HEK293 (cell line): ENCODE results near the gene CYP24A1.

Experiments
- CTCF ChIA-PET: fragments of 350-600 bp; formaldehyde crosslinking; extraction: SDS; loops from one replicate; lab custom pipeline; 2021; ENCODE audit warnings: antibody characterized with exemption; lab: Yijun Ruan, JAX
- POLR2A ChIA-PET: fragments of 300-600 bp; formaldehyde crosslinking; extraction: SDS; loops from one replicate; lab custom pipeline; 2020; ENCODE audit warnings: antibody characterized with exemption, inconsistent platforms; lab: Yijun Ruan, JAX
- H3K27ac ChIP-seq: fragments of 200-500 bp; sonication (Bioruptor generic); 2 replicates; pipeline ENCODE4 v1.5.1; 2014; ENCODE audit warnings: low read depth, low read length, control low read depth, inconsistent platforms; ENCODE audit errors: extremely low read depth
- H3K36me3 ChIP-seq, 2 experiments: fragments of 200-500 bp in 1 of 2; sonication (Bioruptor generic) in 1 of 2; 1 replicate in 1 of 2; 2 replicates in 1 of 2; pipeline ENCODE4 v1.5.1; 2014 to 2017; ENCODE audit warnings: inconsistent platforms in 2 of 2, low read length in 2 of 2; ENCODE audit not compliant: control insufficient read depth in 2 of 2, insufficient read depth in 1 of 2
- H3K4me1 ChIP-seq: fragments of 200-500 bp; sonication (Bioruptor generic); 2 replicates; pipeline ENCODE4 v1.5.1; 2014; ENCODE audit warnings: mild to moderate bottlenecking, low read length, inconsistent platforms; ENCODE audit not compliant: control insufficient read depth, insufficient read depth
- H3K4me3 ChIP-seq: 2 replicates; pipeline ENCODE4 v1.5.1; 2011; ENCODE audit warnings: low read depth, mild to moderate bottlenecking, control low read depth, low read length, moderate library complexity
- H3K9me3 ChIP-seq: fragments of 200-500 bp; sonication (Bioruptor generic); 2 replicates; pipeline ENCODE4 v1.5.1; 2014; ENCODE audit warnings: low read depth, low read length, inconsistent platforms; ENCODE audit not compliant: control insufficient read depth, insufficient read depth
- GFI1B ChIP-seq: fragments of 450-650 bp; formaldehyde crosslinking; IDR thresholded peaks from 2 replicates; pipeline ENCODE4 v1.5.1; 2016; ENCODE audit warnings: missing biosample characterization, missing genetic modification characterization
- MEIS1 ChIP-seq: sonication (generic); formaldehyde crosslinking; IDR thresholded peaks from 2 replicates; pipeline ENCODE4 v1.8.1; 2022; ENCODE audit warnings: missing genetic modification reagents, mild to moderate bottlenecking, borderline replicate concordance
- SP3 ChIP-seq: fragments of 450-650 bp; formaldehyde crosslinking; IDR thresholded peaks from 2 replicates; pipeline ENCODE4 v1.5.1; 2016; ENCODE audit warnings: missing biosample characterization, missing genetic modification characterization
- SP7 ChIP-seq: fragments of 450-650 bp; formaldehyde crosslinking; IDR thresholded peaks from 2 replicates; pipeline ENCODE4 v1.5.1; 2016; ENCODE audit warnings: missing biosample characterization, missing genetic modification characterization
- ZNF157 ChIP-seq: fragments of 450-650 bp; formaldehyde crosslinking; IDR thresholded peaks from 2 replicates; pipeline ENCODE4 v1.5.1; 2016; ENCODE audit warnings: missing biosample characterization, missing genetic modification characterization
- ZNF18 ChIP-seq: fragments of 450-650 bp; formaldehyde crosslinking; IDR thresholded peaks from 2 replicates; pipeline ENCODE4 v1.5.1; 2016; ENCODE audit warnings: missing biosample characterization, missing genetic modification characterization
- ZNF292 ChIP-seq: fragments of 450-650 bp; formaldehyde crosslinking; IDR thresholded peaks from 2 replicates; pipeline ENCODE4 v1.5.1; 2016; ENCODE audit warnings: low read depth, missing biosample characterization, missing genetic modification characterization, borderline replicate concordance
- ZNF48 ChIP-seq: fragments of 450-650 bp; formaldehyde crosslinking; IDR thresholded peaks from 2 replicates; pipeline ENCODE4 v1.5.1; 2016; ENCODE audit warnings: missing biosample characterization, missing genetic modification characterization
- ZNF501 ChIP-seq: fragments of 450-650 bp; formaldehyde crosslinking; IDR thresholded peaks from 2 replicates; pipeline ENCODE4 v1.5.1; 2016; ENCODE audit warnings: missing biosample characterization, missing genetic modification characterization
- ZNF510 ChIP-seq: fragments of 450-650 bp; formaldehyde crosslinking; IDR thresholded peaks from 2 replicates; pipeline ENCODE4 v1.5.1; 2018; ENCODE audit warnings: mild to moderate bottlenecking, missing genetic modification characterization, missing biosample characterization; ENCODE audit not compliant: insufficient replicate concordance
- ZNF571 ChIP-seq: fragments of 450-650 bp; formaldehyde crosslinking; IDR thresholded peaks from 2 replicates; pipeline ENCODE4 v1.5.0; 2017; ENCODE audit warnings: missing biosample characterization, missing genetic modification characterization
- ZNF596 ChIP-seq: fragments of 450-650 bp; IDR thresholded peaks from 2 replicates; pipeline ENCODE4 v1.5.0; 2018; ENCODE audit warnings: missing biosample characterization, mild to moderate bottlenecking, missing genetic modification characterization, moderate library complexity
- ZNF621 ChIP-seq: fragments of 450-650 bp; formaldehyde crosslinking; IDR thresholded peaks from 2 replicates; pipeline ENCODE4 v1.5.1; 2017; ENCODE audit warnings: missing biosample characterization, missing genetic modification characterization
- ZNF623 ChIP-seq: fragments of 450-650 bp; formaldehyde crosslinking; IDR thresholded peaks from 2 replicates; pipeline ENCODE4 v1.5.1; 2016; ENCODE audit warnings: missing biosample characterization, missing genetic modification characterization
- ZNF624 ChIP-seq: fragments of 450-650 bp; formaldehyde crosslinking; IDR thresholded peaks from 2 replicates; pipeline ENCODE4 v1.5.1; 2017; ENCODE audit warnings: missing biosample characterization, missing genetic modification characterization
- ZNF670 ChIP-seq: fragments of 450-650 bp; formaldehyde crosslinking; IDR thresholded peaks from 2 replicates; pipeline ENCODE4 v1.5.1; 2016; ENCODE audit warnings: missing biosample characterization, missing genetic modification characterization, low read depth
- TF ChIP-seq, protein P1 (sequence below): fragments of 450-650 bp; formaldehyde crosslinking; IDR thresholded peaks from 2 replicates; pipeline ENCODE4 v1.5.1; 2016; ENCODE audit warnings: missing biosample characterization, missing genetic modification characterization

Gene CYP24A1

GRCh38 chr20:54162378-54163009 is 11.3 kb downstream of the CYP24A1 start (continued):
- no peak for TF ChIP-seq ZNF292 (tag by site-specific recombination)
- no peak for TF ChIP-seq SP3 (tag by site-specific recombination)
- TF ChIP-seq, protein P1, sequence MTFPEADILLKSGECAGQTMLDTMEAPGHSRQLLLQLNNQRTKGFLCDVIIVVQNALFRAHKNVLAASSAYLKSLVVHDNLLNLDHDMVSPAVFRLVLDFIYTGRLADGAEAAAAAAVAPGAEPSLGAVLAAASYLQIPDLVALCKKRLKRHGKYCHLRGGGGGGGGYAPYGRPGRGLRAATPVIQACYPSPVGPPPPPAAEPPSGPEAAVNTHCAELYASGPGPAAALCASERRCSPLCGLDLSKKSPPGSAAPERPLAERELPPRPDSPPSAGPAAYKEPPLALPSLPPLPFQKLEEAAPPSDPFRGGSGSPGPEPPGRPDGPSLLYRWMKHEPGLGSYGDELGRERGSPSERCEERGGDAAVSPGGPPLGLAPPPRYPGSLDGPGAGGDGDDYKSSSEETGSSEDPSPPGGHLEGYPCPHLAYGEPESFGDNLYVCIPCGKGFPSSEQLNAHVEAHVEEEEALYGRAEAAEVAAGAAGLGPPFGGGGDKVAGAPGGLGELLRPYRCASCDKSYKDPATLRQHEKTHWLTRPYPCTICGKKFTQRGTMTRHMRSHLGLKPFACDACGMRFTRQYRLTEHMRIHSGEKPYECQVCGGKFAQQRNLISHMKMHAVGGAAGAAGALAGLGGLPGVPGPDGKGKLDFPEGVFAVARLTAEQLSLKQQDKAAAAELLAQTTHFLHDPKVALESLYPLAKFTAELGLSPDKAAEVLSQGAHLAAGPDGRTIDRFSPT (tag by site-specific recombination): no peak
- no peak for TF ChIP-seq ZNF157 (tag by site-specific recombination)
- TF ChIP-seq ZNF510: no peak
- no peak for TF ChIP-seq ZNF571 (tag by site-specific recombination)
- TF ChIP-seq ZNF596 (tag by site-specific recombination): no peak
- no peak for TF ChIP-seq ZNF48 (tag by site-specific recombination)

DNA sequence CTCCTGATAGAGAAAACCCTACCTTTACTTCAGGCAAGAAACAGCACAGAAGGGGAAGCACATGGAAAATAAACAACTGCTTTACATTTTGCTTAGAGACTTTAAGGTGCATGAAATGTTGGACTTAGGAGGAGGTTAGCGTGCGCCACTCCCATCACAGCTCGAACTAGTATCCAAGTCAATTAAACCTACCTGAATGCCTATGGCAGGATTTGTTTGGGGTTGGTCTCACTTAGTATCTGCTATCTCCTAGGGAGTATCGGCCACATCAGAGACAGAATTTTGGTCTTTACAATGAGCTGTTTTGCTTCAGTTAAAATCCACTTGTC is 12.0 kb downstream of the CYP24A1 start:
- ChIA-PET CTCF (no interaction called here), POLR2A (no interaction called here)
- Histone ChIP-seq H3K9me3 (no peaks in the 10 kb centered on the region), H3K27ac (no peak overlapping the region), H3K4me1 (no peaks in the 10 kb centered on the region), H3K4me3 (no peak overlapping the region), H3K36me3 (no peaks in the 10 kb centered on the region)
- TF ChIP-seq ZNF624 (tag by site-specific recombination) (no peak), GFI1B (tag by site-specific recombination) (no peak), ZNF670 (tag by site-specific recombination) (no peak), SP7 (tag by site-specific recombination) (no peak), ZNF501 (tag by site-specific recombination) (no peak), ZNF18 (tag by site-specific recombination) (no peak), ZNF621 (tag by site-specific recombination) (no peak)

- Histone ChIP-seq H3K4me1 (no peaks in the 10 kb centered on the region), H3K9me3 (no peaks in the 10 kb centered on the region), H3K4me3 (no peak overlapping the region), H3K36me3 (no peaks in the 10 kb centered on the region), H3K27ac (no peak overlapping the region)
- ChIA-PET POLR2A (no interaction called here), CTCF (interaction anchor here (0.7 to 1.2 kb wide), 3 partner anchors 10 to 58 kb away, joined by 3 to 4 read pairs (median 3); no protein-coding TSS in a partner anchor)
- TF ChIP-seq MEIS1 (CRISPR knock-in tag) (no peak), ZNF623 (tag by site-specific recombination) (peak; percentile 85)
Observed at GRCh38 chr20:54161008-54161820, 12.6 kb downstream of the CYP24A1 start.
